T-helper 22 cell (primary cell): Measurements from ENCODE around the gene BLCAP.

Source experiments
- DNase-seq: peaks from one replicate; pipeline ENCODE4 v3.0.0-alpha.2; 2020; ENCODE audit warnings: low read depth

BLCAP gene

GRCh38 chr20:37529214-37529967 is 1.7 kb upstream of the BLCAP start:
- no peak for DNase-seq

- no peak for DNase-seq
These were observed 954 bp upstream of the BLCAP start for GRCh38 chr20:37528446-37529213.

GRCh38 chr20:37526839-37527637 is 638 bp downstream of the BLCAP start:
- no peak for DNase-seq

- no peak for DNase-seq
These were observed 1.3 kb downstream of the BLCAP start for GRCh38 chr20:37526238-37526838.

- DNase-seq = no peak
These were observed 1.9 kb downstream of the BLCAP start for GRCh38 chr20:37525810-37526209.

GRCh38 chr20:37524859-37525708 is 2.6 kb downstream of the BLCAP start:
- DNase-seq = no peak

GRCh38 chr20:37523911-37524700 is 3.6 kb downstream of the BLCAP start:
- no peak for DNase-seq

- DNase-seq = no peak
These were observed 4.7 kb downstream of the BLCAP start for GRCh38 chr20:37523012-37523391.

GRCh38 chr20:37522260-37523011 is 5.2 kb downstream of the BLCAP start:
- DNase-seq = no peak

GRCh38 chr20:37521061-37521771 is 6.5 kb downstream of the BLCAP start, which contains the start of gene NNAT:
Gene NNAT, plus strand, starts transcription at chr20:37521250. Its CDS starts 82 bp downstream, at chr20:37521332.
- DNase-seq = no peak

- DNase-seq = no peak
These were observed 7.2 kb downstream of the BLCAP start for GRCh38 chr20:37520419-37520955.

- no peak for DNase-seq
These were observed 7.9 kb downstream of the BLCAP start for GRCh38 chr20:37519508-37520418.

- no peak for DNase-seq
These were observed 8.8 kb downstream of the BLCAP start for GRCh38 chr20:37518606-37519507.

GRCh38 chr20:37518059-37518458 is 9.6 kb downstream of the BLCAP start:
- no peak for DNase-seq

- DNase-seq = no peak
These were observed 10.6 kb downstream of the BLCAP start for GRCh38 chr20:37516811-37517750.
